OCI-LY7 (cell line): ENCODE results near the gene CYP4F11.

Experiments used
- EZH2phosphoT487 ChIP-seq: fragments of 200-600 bp; sonication (generic); IDR thresholded peaks from 2 replicates; pipeline ENCODE4 v1.6.1; 2018; ENCODE audit warnings: low read depth, borderline replicate concordance, mild to moderate bottlenecking, mixed run types, antibody characterized with exemption, low read length, moderate library complexity, mixed read lengths
- TF ChIP-seq, protein P1 (sequence below): fragments of 200-600 bp; sonication (generic); conservative IDR thresholded peaks from 2 replicates; pipeline ENCODE4 v1.5.1; 2014; ENCODE audit warnings: mild to moderate bottlenecking, antibody characterized with exemption, low read length, moderate library complexity, mixed read lengths

DNA sequence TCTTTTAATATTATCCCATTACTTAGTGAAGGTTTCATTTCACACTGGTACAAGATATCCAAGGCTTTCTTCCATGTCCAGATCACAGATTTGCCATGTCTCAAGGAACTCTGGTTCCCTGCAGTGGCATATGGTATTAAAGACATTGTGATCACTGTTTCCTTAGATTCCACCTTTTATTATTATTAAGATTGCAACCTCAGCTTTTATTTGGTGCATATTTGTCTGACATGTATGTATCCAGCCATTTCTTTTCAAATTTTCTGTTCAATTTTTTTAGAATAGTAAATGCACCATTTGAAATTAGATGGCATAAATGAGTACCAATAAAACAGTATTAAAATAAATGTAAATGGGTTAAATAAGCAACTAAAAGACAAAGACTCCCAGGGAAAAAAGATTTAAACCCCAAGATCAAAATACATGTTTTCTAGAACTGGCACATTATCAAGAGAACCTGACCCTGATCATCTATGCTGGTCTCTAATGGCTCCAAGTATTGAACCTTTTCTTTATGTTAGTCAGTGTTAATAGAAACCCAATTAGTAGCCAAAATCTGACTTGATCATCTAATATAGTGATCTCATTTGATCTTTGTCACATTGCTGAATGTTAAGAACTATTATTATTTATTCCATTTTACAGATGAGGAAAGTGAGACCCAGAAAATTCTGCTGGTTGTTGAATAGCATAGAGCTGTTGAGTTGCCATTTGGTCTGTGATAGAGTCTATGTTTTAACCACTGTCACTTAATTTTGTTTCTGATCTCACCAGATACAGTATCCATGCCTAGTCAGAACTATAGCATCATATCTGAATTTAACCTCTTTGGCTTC is 14.1 kb upstream of the CYP4F11 start, which contains the start of gene OR10H4:
- TF ChIP-seq, protein P1, sequence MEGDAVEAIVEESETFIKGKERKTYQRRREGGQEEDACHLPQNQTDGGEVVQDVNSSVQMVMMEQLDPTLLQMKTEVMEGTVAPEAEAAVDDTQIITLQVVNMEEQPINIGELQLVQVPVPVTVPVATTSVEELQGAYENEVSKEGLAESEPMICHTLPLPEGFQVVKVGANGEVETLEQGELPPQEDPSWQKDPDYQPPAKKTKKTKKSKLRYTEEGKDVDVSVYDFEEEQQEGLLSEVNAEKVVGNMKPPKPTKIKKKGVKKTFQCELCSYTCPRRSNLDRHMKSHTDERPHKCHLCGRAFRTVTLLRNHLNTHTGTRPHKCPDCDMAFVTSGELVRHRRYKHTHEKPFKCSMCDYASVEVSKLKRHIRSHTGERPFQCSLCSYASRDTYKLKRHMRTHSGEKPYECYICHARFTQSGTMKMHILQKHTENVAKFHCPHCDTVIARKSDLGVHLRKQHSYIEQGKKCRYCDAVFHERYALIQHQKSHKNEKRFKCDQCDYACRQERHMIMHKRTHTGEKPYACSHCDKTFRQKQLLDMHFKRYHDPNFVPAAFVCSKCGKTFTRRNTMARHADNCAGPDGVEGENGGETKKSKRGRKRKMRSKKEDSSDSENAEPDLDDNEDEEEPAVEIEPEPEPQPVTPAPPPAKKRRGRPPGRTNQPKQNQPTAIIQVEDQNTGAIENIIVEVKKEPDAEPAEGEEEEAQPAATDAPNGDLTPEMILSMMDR = no peak
- TF ChIP-seq EZH2phosphoT487 = no peak
